GM21737 (cell line): ENCODE data around the gene PTRHD1.
"Not testable (repeated sequence)": the region's sequence is repeated elsewhere in the genome, so short reads cannot be mapped to it uniquely, and the experiment has no call there.

Source experiments
- ATAC-seq: cut with Tn5 transposase; IDR thresholded peaks from one replicate; pipeline ENCODE4 v1.9.1; 2021; ENCODE audit warnings: mild to moderate bottlenecking, moderate library complexity; ENCODE audit not compliant: unreplicated experiment

The PTRHD1 gene

GRCh38 chr2:24813691-24814137, 20.5 kb upstream of the PTRHD1 start:
- no peak for ATAC-seq

- no peak for ATAC-seq
Observed at GRCh38 chr2:24809316-24810007, 16.3 kb upstream of the PTRHD1 start.

GRCh38 chr2:24806661-24807036, 13.5 kb upstream of the PTRHD1 start:
- ATAC-seq = no peak

- not testable (repeated sequence) for ATAC-seq
Observed at GRCh38 chr2:24805811-24806660, 12.8 kb upstream of the PTRHD1 start.

- not testable (repeated sequence) for ATAC-seq
Observed at GRCh38 chr2:24800487-24800886, 7.3 kb upstream of the PTRHD1 start.

GRCh38 chr2:24797644-24798043, 4.5 kb upstream of the PTRHD1 start:
- ATAC-seq = no peak

GRCh38 chr2:24793761-24794435, 707 bp upstream of the PTRHD1 start:
- ATAC-seq = no peak

- no peak for ATAC-seq
Observed at GRCh38 chr2:24792542-24792873, 683 bp downstream of the PTRHD1 start.

GRCh38 chr2:24791452-24791851, 1.7 kb downstream of the PTRHD1 start:
- no peak for ATAC-seq

GRCh38 chr2:24788816-24789215, 4.4 kb downstream of the PTRHD1 start:
- no peak for ATAC-seq

- no peak for ATAC-seq
Observed at GRCh38 chr2:24787532-24787931, 5.7 kb downstream of the PTRHD1 start.

- no peak for ATAC-seq
Observed at GRCh38 chr2:24785671-24786321, 7.4 kb downstream of the PTRHD1 start.

GRCh38 chr2:24783641-24784040, 9.6 kb downstream of the PTRHD1 start:
- no peak for ATAC-seq

GRCh38 chr2:24779116-24779515, 14.1 kb downstream of the PTRHD1 start:
- ATAC-seq = no peak

- ATAC-seq = no peak
Observed at GRCh38 chr2:24774373-24774772, 18.8 kb downstream of the PTRHD1 start.

GRCh38 chr2:24771764-24772586, 21.2 kb downstream of the PTRHD1 start:
- ATAC-seq = no peak

- no peak for ATAC-seq
Observed at GRCh38 chr2:24771061-24771460, 22.1 kb downstream of the PTRHD1 start.

- no peak for ATAC-seq
Observed at GRCh38 chr2:24768601-24769000, 24.6 kb downstream of the PTRHD1 start.

GRCh38 chr2:24768013-24768412, 25.2 kb downstream of the PTRHD1 start:
- no peak for ATAC-seq

GRCh38 chr2:24766609-24767008, 26.6 kb downstream of the PTRHD1 start:
- ATAC-seq = no peak
